Amniotic stem cell (primary cell): Measurements from ENCODE around the gene MED23.

Experiments used
- DNase-seq: peaks from one replicate; lab custom pipeline; 2025; lab: John Stamatoyannopoulos, UW

MED23 gene

GRCh38 chr6:131627724-131628682, at the start of gene MED23:
TSS of gene MED23 (minus strand) at chr6:131628242. CDS start at chr6:131628049, 193 bp downstream.
- DNase-seq: peak; percentile 87

- no peak for DNase-seq
These were observed 45.1 kb upstream of the MED23 start for GRCh38 chr6:131673184-131673583.

GRCh38 chr6:131669891-131670290, 41.8 kb upstream of the MED23 start:
- DNase-seq: no peak

GRCh38 chr6:131663578-131664165, 35.6 kb upstream of the MED23 start:
- no peak for DNase-seq

- DNase-seq: no peak
These were observed 32.2 kb upstream of the MED23 start for GRCh38 chr6:131660195-131660594.

GRCh38 chr6:131658287-131658686, 30.2 kb upstream of the MED23 start:
- no peak for DNase-seq

- DNase-seq: no peak
These were observed 29.6 kb upstream of the MED23 start for GRCh38 chr6:131657630-131658111.

GRCh38 chr6:131657222-131657621, 29.2 kb upstream of the MED23 start:
- DNase-seq: no peak

- no peak for DNase-seq
These were observed 28.6 kb upstream of the MED23 start for GRCh38 chr6:131656667-131657066.

- no peak for DNase-seq
These were observed 27.9 kb upstream of the MED23 start for GRCh38 chr6:131655951-131656350.

- no peak for DNase-seq
These were observed 27.3 kb upstream of the MED23 start for GRCh38 chr6:131655387-131655786.

GRCh38 chr6:131654326-131654725, 26.3 kb upstream of the MED23 start:
- DNase-seq: no peak

- no peak for DNase-seq
These were observed 24.4 kb upstream of the MED23 start for GRCh38 chr6:131652472-131652871.

GRCh38 chr6:131651782-131652181, 23.7 kb upstream of the MED23 start:
- DNase-seq: no peak

- DNase-seq: no peak
These were observed 18.2 kb upstream of the MED23 start for GRCh38 chr6:131646249-131646670.

- no peak for DNase-seq
These were observed 17.8 kb upstream of the MED23 start for GRCh38 chr6:131645846-131646245.

GRCh38 chr6:131644921-131645320, 16.9 kb upstream of the MED23 start:
- no peak for DNase-seq

GRCh38 chr6:131643855-131644460, 15.9 kb upstream of the MED23 start:
- DNase-seq: no peak

GRCh38 chr6:131642987-131643611, 15.1 kb upstream of the MED23 start:
- DNase-seq: no peak

GRCh38 chr6:131642565-131642964, 14.5 kb upstream of the MED23 start:
- DNase-seq: no peak

GRCh38 chr6:131641554-131641953, 13.5 kb upstream of the MED23 start:
- DNase-seq: no peak

- DNase-seq: no peak
These were observed 12.5 kb upstream of the MED23 start for GRCh38 chr6:131640576-131640975.
